H4 (cell line): ENCODE results near the gene DENND1A. TPM values are rescaled to one million over a fixed set of nuclear protein-coding genes. Genes with fewer than 3 reads are reported as not detected.

ENCODE experiments used
- DNase-seq: peaks from one replicate; pipeline ENCODE4 v3.0.0-alpha.2; 2015; ENCODE audit warnings: low spot score
- total RNA-seq: library from RNA; depleted of rRNA; stranded (reverse); fragments of >200 nt; shearing (Covaris generic); gene quantifications from 2 replicates; pipeline ENCODE4 v1.2.3, GENCODE V29; 2014

The DENND1A gene
- total RNA-seq, 1 experiment from 2014 or later = 9.5 TPM

DNA sequence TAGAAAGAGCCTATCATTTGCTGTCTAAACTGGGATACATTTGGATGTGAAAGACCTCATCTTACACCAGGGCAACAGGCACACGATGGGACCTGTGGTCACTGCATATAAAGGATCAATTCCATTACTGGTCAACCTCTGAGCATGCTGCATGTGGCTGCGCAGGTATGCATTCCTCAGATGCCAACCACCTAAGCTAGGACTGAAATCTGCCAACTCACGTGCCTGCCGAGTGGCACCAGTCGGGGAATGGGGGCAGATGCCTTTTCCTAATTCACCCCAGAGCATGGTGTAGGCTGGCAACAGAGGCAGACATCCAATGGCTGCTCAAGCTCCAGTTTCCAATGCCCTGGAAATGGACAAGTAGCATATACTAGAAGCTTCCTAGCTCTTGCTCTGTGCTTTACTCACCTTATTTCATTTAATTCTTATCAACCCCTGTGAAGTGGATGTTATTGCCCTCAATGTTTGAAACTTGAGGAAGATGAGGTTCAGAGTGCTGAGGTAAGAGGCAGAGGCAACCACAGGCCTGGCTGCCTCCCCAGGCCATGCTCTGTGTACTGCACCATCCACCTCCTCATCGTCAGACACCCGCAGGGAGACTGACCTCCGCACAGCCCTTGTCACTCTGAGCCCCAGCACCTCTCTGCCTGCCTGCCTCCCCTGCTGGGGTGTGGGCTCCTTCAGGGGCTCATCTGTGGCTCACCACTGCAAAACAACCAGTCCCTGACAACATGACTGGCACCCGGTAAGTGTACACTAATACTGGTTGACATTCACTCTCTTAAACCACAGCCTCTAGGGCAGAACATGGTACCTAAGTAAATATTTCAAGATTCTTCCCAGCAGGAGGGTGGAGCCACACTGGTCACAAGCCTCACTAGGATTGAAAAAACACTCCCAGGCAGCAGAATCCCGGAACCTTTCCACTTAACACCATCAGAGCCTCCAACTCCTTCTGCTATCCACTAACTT is 345.4 kb downstream of the DENND1A start:
- DNase-seq = peak; percentile 50

DNA sequence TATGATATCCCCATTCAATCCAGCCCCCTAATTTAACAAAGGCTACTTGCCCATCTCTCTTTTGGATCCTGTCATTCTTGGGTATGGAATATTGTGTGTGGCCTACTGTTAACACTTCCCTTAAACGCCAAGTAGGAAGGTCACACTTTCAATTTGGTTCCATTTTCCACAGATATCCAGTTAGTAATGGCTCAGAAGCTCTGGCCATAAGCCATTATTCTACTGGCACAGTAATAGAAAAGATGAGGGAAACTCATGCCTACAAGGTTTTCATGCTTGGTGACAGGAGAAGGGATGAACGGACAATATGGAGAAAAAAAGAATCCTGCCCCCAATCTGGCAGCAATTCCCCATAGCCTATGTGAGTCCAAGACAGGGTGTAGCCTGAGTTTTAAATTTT is 346.3 kb downstream of the DENND1A start:
- DNase-seq = no peak

DNA sequence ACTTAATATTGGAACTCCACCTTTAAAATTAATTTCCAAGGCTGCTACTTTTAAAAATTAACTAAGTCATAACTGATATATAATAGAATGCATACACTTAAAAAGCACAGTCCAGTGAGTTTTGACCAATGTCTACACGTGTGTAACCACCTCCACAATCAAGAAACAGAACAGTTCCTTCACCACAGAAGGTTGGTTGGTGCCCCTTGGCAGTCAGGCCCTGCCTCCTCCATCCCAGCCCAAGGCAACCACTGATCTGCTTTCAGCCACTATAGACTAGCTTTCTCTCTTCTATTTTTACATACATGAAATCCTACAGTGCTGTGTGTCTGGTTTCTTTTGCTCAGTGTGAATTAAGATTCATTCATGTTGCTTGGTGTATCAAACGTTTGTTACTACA is 358.7 kb downstream of the DENND1A start:
- no peak for DNase-seq

DNA sequence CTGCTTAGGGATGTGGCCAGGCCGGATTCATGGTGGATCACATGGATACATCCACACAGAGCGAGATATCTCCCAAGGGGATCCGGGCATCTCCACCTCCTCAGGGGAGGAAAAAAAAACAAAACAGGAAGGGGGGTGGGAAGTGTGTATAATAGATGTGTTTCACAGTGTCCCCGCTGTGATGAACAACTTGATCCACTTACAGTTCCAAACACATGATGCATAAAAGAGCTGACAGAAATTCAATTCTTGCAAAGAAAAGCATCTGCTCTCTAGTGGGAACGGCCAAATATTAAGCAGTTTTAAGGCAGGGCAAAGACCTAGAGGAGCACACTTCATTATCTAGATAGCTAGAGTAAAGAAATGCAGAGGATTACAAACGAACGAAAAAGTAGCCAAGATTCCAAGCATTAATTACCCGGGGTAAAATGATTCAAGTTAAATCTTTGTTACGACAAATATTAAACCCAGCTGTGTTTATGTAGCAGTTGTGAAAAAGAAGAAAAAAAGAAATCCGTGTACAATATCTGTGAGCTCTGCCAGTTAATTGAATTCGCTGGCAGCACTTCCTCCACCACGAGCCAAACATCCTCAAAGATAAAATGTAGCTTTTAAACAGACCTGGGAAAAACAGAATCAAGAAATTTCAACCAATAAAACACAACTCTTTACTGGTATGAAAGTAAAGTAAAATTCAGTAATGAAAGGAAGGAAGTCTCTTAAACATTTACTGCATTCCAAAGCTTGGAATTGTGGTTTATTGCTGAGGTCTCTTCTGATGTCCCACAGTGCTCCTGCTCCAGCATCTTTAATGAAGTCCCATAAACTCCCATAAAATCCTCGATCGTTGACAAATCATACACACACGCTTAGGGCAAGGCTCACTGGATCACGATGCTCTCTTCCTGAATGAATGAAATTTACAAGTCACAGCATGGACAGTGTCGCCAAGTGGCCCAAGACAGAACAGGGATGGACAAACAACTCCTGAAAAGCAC is 360.9 kb downstream of the DENND1A start:
- no peak for DNase-seq

DNA sequence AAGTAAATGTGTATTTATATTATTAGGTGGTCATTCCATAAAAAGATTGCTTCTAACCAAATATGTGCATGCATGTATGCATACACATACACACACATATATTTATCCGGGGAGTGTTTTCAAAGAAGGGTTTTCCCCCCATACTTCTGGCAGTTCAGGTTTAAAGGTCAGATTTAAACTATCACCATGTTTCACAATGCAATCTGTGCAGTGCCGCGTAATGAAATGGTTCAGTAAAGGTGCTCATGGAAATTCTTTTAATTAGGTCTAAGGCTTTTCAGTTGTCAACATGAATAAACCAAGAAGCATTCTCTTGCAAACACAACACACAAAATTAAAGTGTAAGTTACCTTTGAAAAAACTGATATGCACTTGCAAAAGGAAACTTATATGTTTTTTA is 362.9 kb downstream of the DENND1A start:
- DNase-seq = no peak

DNA sequence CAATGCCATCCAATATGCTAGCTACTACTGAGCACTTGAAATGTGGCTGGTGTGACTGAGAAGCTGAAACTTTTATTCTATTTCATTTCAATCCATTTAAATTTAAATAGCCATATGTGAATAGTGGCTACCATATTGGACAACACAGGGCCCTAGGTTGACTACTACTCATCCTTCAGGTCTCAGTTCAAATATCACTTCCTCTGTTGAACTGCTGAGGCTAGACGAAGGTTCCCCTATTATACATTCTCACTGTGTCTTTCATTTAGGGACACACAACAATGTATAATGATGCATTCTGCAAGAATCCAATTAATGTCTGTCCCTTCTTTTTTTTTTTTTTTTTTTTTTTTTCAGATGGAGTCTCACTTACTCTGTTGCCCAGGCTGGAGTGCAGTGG is 365.3 kb downstream of the DENND1A start:
- DNase-seq = no peak

DNA sequence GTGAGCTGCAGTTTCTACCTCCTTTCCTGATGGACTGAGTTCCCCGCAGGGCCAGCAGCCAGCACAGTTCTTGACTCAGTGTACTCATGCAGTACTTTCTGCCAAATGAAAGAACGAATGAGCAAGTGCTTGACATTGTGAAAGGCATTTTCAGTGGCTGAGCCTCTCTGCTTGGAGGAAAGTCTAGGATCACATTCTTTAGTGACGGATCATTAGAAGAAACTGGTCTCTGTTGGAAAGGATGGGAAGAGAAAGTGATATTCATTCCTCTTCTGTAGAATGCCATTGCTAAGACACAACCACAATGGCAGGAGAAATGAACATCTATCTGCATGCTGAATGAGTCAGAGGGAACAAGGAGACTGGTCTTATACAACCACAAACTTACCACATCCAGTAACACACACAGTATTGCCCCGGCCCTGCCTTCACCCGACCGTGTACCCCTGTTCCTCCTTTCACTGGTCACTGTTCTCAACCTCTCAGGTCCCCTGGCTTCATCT is 367.0 kb downstream of the DENND1A start:
- peak; percentile 47 for DNase-seq

DNA sequence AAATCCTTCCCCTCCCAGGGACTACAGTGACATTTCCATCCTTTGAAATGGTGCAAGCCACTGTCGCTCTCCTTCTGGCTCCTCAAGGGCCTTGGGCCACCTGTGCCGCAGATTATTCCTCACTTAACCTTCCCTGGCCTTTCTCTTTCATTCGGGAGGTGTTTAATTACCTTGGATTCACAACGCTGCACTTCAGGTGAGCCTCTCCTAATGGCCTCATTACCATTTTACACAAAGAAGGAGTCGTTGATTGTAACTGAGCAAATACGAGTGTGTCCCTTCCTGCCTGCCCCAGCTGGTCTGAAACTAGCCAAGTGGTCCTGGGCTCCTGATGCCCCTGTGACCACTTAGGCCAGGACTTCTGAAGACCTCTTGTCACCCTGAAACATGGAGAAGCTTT is 368.9 kb downstream of the DENND1A start:
- no peak for DNase-seq

DNA sequence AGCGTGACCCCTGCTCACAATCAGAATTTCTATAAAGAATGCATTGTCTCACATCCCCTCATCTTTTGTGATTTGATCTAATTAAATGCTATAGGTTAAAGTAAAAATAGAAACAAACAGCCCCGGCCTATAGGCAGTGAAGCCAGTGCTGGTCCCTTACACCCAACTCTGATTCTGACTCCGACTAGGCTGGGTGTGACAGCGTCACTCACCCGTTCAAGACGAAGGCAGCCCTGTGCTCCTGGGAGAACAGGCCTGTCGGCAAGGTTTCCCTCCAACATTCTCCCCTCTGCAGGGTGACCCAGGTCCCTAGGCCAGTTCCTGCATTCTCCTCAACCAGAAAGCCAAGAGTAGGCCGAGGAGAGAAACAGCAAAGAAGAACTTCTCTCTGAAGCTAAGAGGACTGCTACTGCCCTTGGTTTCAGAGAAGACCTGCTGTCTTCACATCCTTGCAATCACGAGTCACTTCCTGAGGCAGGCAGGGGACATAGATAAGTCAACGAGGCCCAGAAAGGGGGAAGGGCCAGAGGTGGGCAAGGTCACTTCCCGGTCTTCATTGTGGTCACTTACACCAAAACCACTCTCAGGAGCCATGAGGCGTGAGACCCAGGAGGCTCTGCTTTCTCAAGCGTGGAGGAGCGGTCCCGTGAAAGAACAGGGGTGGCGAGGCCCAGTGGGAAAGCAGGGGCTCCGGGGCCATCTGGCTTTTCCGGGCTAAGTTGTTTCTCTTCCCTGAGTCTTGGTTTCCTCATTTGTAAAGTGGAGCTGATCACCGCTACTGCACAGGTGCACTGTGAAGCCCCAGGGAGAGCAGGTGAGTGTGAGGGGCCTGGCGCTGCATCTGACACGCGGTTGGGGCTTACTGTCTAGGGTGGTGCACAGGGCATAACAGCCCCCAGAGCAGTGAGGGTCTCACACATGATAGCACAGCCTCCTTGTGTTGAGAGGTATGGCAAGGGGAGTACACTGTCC is 373.2 kb downstream of the DENND1A start:
- no peak for DNase-seq

DNA sequence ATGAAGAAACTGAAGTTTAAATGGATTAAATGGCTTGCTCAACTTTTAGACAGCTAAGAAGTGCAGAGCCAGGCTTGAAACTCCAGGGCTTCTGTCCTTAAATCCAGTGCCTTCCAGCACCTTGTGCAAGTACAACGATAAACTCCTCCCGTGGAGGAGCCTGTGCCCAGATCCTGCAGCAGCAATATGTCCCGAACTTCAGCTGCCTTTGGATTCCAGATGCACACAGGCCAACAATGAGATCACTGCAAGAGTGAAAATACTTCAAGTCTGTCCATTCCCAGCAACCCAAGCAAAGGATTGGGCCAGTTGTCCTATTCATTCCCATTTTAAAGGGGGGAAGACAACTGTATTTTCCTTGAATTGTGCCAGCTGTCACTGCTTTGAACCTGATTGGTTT is 374.3 kb downstream of the DENND1A start:
- no peak for DNase-seq

DNA sequence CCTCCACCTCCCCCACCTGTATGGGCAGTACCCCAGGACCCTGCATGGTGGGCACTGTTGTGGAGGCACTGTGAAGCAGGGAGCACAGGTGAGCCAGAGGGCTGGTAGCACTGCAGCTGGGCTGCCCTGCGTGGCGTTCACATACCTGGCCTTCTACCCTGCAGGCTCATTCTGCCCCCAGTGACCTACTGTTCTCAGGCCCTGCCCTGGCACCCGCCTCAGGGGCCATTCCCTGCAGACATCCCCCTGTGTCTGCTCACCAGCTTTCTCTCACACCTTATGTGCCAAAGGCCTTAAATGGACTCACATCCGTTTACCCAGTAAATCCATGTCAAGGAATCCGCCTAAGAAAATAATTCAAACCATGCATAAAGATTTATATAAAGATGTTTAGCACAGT is 377.4 kb downstream of the DENND1A start:
- no peak for DNase-seq

DNA sequence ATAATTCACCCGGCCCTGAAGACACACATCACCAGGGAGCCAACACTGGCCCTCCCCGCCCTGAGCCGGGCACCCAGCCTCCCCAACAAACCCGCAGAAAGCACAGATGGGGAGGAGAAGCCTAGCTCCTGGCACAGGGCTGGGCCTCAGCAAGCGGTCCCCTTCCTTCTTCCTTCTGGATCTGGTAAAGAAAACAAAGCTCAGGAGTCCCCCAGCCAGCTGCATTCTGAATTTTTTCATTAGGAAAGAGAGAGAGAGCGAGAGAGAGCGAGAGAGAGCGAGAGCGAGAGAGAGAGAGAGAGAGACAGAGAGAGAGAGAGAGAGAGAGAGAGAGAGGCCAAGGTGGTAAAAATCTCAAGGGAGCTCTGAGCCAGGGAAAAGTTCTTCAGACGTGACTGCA is 378.2 kb downstream of the DENND1A start:
- DNase-seq = no peak

DNA sequence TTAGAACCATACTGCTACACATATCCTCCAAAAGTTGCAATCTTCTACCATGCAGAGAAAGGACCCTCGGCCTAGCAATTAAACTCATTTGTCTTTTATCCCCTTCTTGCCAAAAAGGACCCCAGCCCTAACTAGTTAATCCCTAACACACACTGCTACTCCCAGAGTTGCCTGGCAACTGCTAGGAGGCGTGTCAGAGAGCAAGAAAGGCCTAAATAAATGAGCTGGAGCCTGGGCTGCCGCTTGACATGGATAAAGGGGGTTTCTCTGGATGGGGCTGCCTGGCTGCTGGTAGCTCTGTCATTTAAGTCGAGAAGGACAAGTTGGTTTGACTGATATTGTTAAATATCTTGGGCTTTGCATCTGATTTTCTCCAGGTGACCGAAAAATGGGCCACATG is 379.1 kb downstream of the DENND1A start:
- DNase-seq = no peak

DNA sequence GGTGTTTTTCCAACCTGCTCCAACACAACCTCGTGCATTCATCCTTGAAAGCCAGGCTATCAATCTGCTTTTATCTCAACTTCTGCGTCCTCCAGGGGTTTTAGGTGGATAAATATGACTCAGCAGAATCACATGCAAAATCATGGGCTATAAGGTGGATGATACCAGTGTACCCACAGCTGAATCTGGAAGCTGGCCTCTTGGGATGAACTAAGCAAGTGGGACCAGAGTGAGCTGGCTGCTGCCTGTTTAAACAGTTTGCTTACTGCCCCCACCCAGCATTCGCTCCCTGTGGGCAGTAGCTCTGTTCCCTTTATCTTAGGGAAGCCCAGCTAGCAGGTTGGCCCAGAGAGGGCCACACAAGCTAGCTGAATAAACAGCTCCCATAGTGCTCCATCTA is 379.9 kb downstream of the DENND1A start:
- DNase-seq = no peak

DNA sequence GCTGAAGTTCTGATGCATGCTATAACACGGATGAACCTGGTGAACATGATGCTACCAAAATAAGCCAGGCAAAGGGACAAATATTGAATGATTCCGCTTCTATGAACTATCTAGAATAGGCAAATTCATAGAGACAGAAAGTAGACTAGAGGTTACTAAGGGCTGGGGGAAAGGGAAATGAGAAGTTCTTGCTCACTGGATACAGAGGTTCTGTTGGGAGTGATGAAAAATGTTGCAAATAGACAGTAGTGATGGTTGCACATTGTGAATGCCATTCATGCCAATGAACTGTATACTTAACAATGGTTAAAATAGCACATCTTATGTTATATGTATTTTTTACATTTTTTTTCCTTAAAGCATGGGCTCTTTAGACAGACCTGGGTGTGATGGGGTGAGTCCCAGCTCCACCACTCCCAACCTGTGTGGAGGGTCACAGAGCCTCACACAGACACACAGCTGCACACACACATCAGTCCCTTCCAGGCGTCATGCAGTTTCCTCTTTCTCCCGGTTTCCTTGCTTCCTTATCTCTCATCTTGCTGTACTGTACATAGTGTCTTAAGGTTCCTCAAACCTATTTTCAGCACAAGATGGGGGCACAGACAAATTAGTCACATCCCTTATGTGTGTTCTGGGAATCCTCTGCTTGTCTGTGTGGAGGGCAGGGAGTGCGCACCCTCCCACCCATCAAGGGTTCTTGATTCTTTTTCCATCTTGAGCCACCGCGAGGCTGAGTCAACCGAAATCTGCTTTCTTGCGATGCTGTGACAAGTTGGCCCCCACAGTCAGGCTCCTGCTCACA is 381.0 kb downstream of the DENND1A start:
- no peak for DNase-seq

DNA sequence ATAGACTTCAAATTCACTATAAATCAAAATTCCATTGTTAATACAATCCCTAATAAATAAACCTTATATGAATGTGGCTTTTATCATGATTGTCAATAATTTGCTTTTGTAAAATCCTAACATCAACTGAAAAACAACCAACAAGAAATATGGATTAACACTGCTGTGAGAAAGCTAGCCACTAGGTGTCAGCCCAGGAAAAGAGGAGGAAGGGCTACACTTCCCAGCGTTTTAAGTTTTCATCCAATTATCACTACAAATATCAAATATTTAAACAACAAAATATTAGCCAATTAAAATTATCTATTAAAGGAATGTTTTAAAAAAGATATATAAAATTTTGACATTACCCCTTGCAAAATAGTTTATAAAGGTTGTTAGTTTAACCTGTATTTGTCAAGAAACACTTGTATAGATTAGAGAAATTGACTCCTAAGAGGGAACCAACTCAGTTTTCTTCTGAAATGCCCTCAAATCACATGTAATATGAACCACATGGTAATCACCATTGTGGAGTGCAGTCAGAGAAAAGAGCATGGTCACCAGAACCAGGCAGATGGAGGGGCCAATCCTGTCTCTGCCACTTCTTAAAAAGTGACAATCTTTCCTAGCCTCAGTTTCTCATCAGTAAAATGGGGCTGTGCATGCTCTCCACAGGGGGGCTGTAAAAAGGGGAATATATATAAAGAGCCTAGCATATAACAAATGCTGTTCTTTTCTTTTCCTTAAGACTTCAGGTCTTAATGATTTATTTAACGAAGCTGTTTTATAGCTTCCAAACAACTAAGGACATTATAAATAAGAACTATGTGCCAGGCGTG is 385.7 kb downstream of the DENND1A start:
- DNase-seq = no peak

DNA sequence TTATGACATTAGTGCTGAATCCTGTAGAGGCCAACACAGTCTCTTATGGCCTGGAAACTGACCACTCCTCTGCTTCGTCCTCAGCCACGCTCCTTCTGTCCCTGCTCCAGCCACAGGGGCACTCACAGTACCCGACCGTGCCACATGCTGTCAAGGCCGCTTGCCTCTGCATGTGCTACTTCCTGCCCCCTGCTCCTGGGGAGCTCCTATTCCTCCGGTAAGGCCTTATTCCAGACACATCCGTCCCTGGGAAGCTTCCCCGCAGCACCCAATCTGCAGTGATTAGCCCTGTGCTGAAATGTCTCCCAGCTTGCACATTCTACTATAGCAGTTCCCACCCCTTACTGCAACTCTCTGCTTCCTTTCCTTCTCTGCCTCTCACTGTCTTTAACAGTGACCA is 386.4 kb downstream of the DENND1A start:
- no peak for DNase-seq

DNA sequence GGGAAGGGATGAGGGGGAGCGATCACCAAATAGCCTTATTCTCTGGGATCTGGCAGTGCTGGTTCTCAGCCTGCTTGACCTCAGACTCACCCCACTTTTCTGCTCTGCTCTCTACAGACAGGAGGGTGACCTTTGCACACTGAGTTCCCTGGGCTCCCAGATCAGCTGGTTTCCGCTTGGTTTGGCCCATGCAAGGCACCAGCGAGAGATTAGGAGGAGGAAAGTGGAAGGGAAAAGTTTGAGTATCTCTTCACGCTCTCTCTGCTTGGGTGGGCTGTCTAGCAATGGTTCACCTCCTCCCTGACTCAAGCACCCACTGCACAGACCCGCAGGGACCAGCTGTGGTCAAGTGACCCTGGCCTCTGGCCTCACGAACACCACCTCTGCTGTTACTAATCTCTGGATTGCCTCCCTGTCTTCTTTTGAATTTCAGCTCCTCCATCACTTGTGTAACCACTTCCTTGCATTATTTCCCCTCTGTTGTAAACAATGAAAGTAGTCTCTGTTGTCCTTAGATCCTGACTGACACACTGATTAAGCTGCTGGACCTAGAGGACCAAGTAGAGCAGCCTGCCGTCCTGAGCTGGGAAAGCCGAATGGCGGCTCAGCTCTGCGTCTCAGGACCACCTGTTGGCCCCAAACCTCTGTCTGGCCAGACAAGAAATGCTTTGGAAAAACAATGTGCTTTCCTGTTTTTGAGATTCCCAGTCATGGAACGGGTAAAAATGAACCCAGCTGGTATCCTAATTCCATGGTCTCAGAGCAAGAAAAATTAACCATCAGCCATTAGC is 387.3 kb downstream of the DENND1A start:
- no peak for DNase-seq

DNA sequence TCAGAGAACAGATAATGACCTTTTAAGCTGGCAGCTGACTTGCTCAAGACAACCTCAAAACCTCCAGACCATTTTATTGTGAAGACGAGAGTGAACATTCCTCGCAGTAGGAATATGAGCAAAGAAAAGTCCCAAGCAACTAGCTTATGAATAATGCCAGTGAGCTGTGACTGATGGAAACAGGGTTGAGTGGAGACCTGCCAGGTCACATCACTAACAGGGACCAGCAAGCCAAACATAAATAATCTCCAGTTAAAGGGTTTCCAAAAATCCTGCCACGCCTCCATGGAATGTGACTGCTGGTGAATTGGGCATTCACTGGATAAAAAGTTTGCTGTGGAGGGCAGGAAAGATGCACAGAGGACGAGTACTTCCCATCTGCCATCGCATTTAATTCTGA is 388.5 kb downstream of the DENND1A start:
- DNase-seq = no peak
